ENCODE results near the gene TTYH1.

GRCh38 chr19:54429545-54430227, 14.4 kb downstream of the TTYH1 start:
- no peak for TF ChIP-seq TBP (optimal IDR thresholded peaks at IDR 0.05; ENCODE audit: low read depth, low read length)
- no peak for TF ChIP-seq CTCF (IDR thresholded peaks at IDR 0.05 in 2 of 3, conservative IDR thresholded peaks at IDR 0.05 in 1 of 3; ENCODE audit: insufficient read depth in 2 of 3, low read depth in 1 of 3, low read length in 3 of 3)
- TF ChIP-seq KAT2B (IDR thresholded peaks at IDR 0.05; ENCODE audit: low read depth, low read length): no peak
- no peak for TF ChIP-seq ZNF324 (CRISPR knock-in tag; IDR thresholded peaks at IDR 0.05)
- TF ChIP-seq NKRF (IDR thresholded peaks at IDR 0.05; ENCODE audit: borderline replicate concordance): no peak
- TF ChIP-seq TOE1 (IDR thresholded peaks at IDR 0.05; ENCODE audit: borderline replicate concordance): no peak
- TF ChIP-seq TOE1 (CRISPR knock-in tag; IDR thresholded peaks at IDR 0.05; ENCODE audit: borderline replicate concordance, low read depth): no peak
- no peak for TF ChIP-seq C11orf30 (IDR thresholded peaks at IDR 0.05; ENCODE audit: low read depth)
- no peak for TF ChIP-seq RBFOX2 (IDR thresholded peaks at IDR 0.05; ENCODE audit: low read depth, low read length)

Measured in K562 (cell line).